ENCODE results near the gene HIF3A. TPM values are rescaled to one million over a fixed set of nuclear protein-coding genes. Genes with fewer than 3 reads are reported as not detected.
"Not testable (repeated sequence)": the region's sequence is repeated elsewhere in the genome, so short reads cannot be mapped to it uniquely, and the experiment has no call there.

Gene HIF3A
- polyA plus RNA-seq, 4 donors = 29.8 to 43.2 (median 37.2) TPM

DNA sequence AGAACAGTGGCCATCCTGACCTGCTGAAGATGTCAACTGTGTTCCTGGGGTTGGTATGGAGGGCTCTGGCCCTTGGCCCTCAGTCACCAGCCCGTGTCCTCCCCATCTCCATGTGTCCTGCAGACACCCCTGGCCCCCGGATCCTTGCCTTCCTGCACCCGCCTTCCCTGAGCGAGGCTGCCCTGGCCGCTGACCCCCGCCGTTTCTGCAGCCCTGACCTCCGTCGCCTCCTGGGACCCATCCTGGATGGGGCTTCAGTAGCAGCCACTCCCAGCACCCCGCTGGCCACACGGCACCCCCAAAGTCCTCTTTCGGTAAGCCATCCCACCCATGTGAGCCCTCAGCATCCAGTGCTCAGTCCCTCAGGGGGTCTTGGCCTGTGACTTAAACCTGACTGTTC, 24.8 kb downstream of the HIF3A start:
- no peak for DNase-seq (ENCODE audit: low read depth in 4 of 4, low spot score in 3 of 4)

DNA sequence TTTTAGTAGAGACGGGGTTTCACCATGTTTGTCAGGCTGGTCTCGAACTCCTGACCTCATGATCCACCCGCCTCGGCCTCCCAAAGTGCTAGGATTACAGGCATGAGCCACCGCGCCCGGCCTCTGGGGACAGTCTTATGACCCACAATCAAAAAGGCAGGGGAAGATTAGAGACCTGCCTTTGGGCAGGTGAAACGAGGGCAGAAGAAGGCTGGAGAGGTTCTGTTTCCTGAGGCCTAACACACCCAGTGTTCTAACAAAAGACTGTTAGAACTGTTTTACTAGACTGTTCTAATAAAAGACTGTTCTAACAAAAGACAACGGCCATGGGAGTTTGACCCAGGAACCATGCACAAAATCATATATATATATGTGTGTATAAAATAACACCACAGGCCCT, 26.4 kb downstream of the HIF3A start:
- not testable (repeated sequence) for DNase-seq (ENCODE audit: low read depth in 4 of 4, low spot score in 3 of 4)

- DNase-seq (ENCODE audit: low read depth in 4 of 4, low spot score in 3 of 4) = no peak
Observed at GRCh38 chr19:46324277-46324676, 27.4 kb downstream of the HIF3A start.

DNA sequence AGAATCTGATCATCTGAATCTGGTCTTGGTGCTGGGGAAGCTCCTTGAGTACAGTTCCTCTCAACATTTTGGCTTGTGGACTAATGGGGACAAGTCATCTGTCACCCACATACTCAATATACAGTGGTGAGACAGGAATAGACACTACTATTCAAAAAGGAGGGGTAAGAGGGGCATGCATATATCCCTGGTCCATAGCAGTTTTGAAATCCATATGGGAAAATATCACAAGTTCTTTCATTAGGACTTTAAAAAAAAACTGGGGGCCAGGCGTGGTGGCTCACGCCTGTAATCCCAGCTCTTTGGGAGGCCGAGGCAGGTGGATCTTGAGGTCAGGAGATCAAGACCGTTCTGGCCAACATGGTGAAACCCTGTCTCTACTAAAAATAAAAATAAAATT, 29.8 kb downstream of the HIF3A start:
- no peak for DNase-seq (ENCODE audit: low read depth in 4 of 4, low spot score in 3 of 4)

GRCh38 chr19:46328079-46328478, 31.2 kb downstream of the HIF3A start:
- no peak for DNase-seq (ENCODE audit: low read depth in 4 of 4, low spot score in 3 of 4)

DNA sequence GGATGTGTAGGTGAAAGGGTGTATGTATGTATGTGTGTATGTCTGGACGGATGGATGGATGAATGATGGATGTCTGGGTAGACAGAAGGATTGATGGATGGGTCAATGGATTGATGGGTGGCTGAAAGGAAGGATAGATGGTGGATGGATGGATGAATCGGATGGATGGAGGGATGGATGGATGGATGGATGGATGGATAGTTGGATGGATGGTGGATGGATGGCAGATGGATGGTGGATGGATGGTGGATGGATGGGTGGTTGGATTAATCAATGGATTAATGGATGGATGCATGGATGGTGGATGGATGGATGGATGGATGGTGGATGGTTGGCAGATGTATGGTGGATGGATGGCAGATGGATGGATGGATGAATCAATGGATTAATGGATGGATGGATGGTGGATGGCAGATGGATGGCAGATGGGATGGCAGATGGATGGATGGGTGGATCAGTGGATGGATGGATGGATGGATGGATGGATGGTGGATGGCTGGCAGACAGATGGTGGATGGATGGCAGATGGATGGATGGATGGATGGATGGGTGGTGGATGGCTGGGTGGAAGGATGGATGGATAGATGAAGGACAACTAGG, 33.6 kb downstream of the HIF3A start:
- no peak for DNase-seq (ENCODE audit: low read depth in 4 of 4, low spot score in 3 of 4)

DNA sequence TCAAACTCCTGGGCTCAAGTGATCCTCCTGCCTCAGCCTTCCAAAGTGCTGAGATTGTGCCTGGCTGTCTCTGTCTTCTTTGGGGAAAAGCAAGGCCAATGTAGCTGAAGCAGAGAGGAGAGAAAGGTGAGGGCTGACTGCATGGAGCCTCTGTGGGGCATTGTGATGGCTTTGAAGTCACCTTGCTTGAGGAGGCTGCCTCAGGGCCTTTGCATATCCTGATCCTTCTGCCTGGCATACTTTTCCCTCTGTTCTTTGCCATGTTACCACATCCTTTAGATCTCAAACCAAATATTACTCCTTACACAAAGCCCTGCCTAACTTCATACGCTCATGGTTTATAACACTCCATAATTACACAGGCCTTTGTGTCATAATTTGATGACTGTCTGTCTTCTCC, 40.6 kb downstream of the HIF3A start:
- no peak for DNase-seq (ENCODE audit: low read depth in 4 of 4, low spot score in 3 of 4)

DNA sequence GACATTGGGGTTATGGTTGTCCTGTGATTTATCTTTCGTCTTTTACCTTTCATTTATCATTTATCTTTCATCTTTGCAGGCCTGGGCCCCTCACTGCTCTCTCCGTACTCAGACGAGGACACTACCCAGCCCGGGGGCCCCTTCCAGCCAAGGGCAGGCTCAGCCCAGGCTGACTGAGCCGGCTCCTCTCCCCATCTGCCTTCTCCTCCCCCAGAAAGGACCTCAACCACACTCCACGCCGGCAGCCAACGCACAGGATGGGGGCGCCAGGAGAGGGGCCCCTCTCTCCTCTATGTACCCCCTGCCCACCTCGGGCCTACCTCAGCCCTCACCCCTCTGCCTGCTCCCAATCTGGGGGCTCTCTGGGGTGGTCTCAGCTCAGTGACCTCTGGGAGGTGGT, 42.6 kb downstream of the HIF3A start:
- no peak for DNase-seq (ENCODE audit: low read depth in 4 of 4, low spot score in 3 of 4)

GRCh38 chr19:46340051-46340659, 43.3 kb downstream of the HIF3A start:
- no peak for DNase-seq (ENCODE audit: low read depth in 4 of 4, low spot score in 3 of 4)

GRCh38 chr19:46341937-46342336, 45.1 kb downstream of the HIF3A start:
- no peak for DNase-seq (ENCODE audit: low read depth in 4 of 4, low spot score in 3 of 4)

DNA sequence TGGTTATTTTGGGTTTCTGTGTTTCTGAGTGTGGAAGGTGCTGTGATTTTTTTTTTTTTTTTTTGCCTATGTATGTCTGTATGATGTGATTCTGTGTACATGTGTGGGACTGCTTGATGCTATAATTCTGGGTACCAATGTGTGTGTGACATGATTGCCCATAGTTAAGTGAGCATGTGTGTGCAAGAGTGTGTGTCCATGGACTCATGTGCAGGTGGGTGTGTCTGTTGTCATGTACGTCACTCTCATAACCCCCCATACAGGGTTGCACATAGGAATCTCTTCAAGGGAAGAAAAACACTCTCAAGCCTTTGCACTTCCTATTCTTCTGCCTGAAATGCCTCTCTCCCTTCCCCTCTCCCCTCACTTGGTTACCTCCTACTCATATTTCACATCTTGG, 47.5 kb downstream of the HIF3A start:
- DNase-seq (ENCODE audit: low read depth in 4 of 4, low spot score in 3 of 4) = no peak

DNA sequence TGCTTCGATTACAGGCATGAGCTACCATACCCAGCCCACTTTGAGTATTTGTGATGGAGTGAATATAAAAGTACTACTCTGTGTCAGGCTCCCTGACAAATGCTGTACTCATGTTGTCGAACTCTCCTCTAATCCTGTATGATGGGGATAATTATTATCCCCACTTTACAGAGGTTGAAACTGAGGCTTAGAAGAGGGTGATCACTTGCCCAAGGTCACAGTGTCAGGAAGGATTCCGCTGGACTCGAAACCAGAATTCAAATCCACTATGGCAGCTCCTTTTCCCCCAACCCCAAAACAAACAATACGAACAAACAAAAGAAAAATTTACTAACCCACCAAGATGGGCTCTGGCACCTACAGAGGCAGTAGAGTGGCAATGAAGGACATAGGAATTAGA, 48.3 kb downstream of the HIF3A start:
- DNase-seq (ENCODE audit: low read depth in 4 of 4, low spot score in 3 of 4) = no peak

GRCh38 chr19:46346821-46347571, 50.2 kb downstream of the HIF3A start, which contains the start of gene PPP5C:
PPP5C (plus strand) TSS chr19:46347087; CDS start chr19:46347097, 10 bp downstream.
- peak; percentile 78 to 89 (median 83) for DNase-seq (ENCODE audit: low read depth in 4 of 4, low spot score in 3 of 4)

DNA sequence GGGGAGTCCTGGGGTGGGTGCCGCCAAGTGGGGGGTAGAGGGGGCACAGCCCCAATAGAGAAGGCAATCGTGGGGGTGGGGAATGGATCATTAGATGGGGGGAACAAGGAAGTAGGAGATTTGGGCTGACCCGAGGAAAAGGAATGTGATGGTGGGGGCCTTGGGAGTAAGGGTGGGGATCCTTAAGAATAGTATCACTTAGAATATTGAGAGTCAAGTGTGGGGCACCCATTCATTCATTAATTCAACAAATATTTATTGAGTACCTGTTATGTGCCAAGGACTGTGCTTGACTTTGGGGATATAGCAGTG, 50.7 kb downstream of the HIF3A start:
- DNase-seq (ENCODE audit: low read depth in 4 of 4, low spot score in 3 of 4) = no peak

GRCh38 chr19:46347985-46348384, 51.1 kb downstream of the HIF3A start:
- DNase-seq (ENCODE audit: low read depth in 4 of 4, low spot score in 3 of 4) = no peak

DNA sequence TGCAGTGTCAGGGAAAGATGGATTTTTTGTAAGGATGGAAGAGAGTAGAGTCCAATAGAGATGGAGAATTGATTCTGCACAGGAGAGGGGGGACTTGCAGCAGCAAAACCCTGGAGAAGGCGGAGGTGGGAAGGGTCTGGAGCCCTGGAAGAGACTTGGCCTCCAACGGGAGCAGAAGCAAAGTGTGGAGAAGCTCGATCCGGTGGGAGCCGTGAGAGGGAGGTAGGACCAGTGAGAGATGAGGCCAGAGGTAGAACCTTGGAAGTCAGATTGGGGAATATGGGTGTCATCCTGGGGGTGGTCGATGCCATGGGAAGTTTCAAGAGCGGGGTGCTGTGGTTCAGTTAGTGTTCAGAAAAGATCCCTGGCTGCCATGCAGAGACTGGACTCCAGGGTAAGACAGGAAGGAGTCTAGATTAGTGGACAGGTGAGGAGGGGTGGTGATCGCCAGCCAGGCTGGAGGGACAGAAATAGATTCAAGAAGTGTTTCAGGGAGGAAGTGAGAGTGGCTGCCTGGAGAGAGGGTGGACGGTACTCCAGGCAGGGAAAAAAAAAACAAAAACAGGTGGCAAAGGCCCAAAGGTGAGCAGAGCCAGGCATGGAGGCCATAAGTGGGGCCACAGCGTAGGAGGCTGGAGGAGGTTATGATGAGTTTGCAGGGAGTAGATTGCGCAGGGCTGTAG, 52.6 kb downstream of the HIF3A start:
- no peak for DNase-seq (ENCODE audit: low read depth in 4 of 4, low spot score in 3 of 4)

GRCh38 chr19:46350029-46350757, 53.4 kb downstream of the HIF3A start:
- no peak for DNase-seq (ENCODE audit: low read depth in 4 of 4, low spot score in 3 of 4)

DNA sequence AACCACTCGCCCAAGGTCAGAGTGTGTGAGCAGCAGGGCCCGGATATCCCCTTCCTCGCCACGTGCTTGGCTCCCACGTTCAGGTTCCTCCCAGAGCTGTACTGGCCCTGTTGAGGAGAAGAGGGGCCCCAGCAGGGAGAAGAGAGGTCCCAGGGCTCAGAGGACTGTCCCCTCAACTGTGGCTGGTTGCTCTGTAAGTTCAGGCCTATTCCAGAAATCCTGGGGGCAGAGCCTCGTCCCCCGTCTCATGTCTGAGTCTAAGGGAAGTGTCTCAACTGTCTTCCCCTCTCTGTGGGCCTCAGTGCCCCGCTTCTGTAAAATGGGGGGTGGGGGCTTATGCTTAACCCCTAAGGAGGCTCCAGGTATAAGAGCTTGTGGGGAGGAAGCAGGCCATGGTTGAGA, 53.9 kb downstream of the HIF3A start:
- no peak for DNase-seq (ENCODE audit: low read depth in 4 of 4, low spot score in 3 of 4)

DNA sequence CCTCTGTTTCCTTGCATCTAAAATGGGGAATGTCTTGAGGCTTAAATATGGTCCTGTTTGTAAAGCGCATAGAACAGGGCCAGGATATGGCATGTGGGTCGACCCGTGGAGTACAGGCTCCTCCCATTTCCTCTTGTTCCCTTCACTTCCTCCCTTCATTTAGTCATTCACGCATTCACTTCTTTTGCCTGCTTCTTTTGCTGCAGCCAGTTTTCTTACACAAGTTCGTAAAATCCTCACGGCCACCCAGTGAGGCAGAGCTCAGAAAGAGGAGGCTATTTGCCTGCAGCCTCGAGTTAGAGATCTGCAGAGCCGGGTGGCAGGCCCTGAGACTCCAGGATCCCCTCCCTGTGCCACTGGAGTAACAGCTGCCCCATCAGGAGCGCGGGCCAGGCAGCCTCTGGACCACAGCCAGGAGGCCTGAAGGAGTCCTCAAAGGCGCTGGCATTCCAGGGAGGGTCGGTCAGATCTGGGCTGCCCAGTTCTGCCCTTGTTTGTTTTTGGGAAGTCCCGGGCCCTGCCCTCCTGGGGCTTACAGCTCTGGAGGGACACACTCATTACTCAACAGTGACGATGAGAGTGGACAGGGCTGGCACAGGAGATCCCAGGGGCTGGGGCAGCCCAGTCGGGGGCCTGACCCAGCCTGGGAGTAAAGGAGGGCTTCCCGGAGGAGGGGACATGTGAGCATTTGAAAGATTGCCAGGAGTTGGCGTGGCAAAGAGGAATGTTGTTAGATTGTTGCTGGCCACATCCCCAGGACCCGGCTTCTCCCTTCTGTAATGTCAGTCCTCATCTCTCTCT, 54.6 kb downstream of the HIF3A start:
- DNase-seq (ENCODE audit: low read depth in 4 of 4, low spot score in 3 of 4) = no peak

All from right renal pelvis (tissue), 4 donors.